Progenitor cell of endocrine pancreas (in vitro differentiated cells): Measurements from ENCODE around the gene GATA6. TPM values are rescaled to one million over a fixed set of nuclear protein-coding genes. Genes with fewer than 3 reads are reported as not detected.
A peak's percentile ranks its signal among the peaks of the same experiment; 100 is the strongest.
"Not testable (repeated sequence)": the region's sequence is repeated elsewhere in the genome, so short reads cannot be mapped to it uniquely, and the experiment has no call there.

Experiments
- DNase-seq: peaks from one replicate; pipeline ENCODE4 v3.0.0; 2021; ENCODE audit warnings: low spot score; ENCODE audit not compliant: unreplicated experiment
- H3K27ac Mint-ChIP-seq: 2 replicates; pipeline ENCODE4 v1.8.0; 2021; ENCODE audit warnings: mild to moderate bottlenecking, moderate library complexity, mixed read lengths
- H3K27me3 Mint-ChIP-seq: 2 replicates; pipeline ENCODE4 v1.8.0; 2021; ENCODE audit warnings: mixed read lengths
- H3K36me3 Mint-ChIP-seq: 2 replicates; pipeline ENCODE4 v1.8.0; 2022; ENCODE audit warnings: mixed read lengths; ENCODE audit not compliant: insufficient read depth
- H3K4me1 Mint-ChIP-seq: 2 replicates; pipeline ENCODE4 v1.8.0; 2021; ENCODE audit warnings: low read depth, mixed read lengths
- H3K4me3 Mint-ChIP-seq: 2 replicates; pipeline ENCODE4 v1.8.0; 2021; ENCODE audit warnings: low read depth, mild to moderate bottlenecking, moderate library complexity, mixed read lengths
- H3K9me3 Mint-ChIP-seq: 2 replicates; pipeline ENCODE4 v1.8.0; 2021; ENCODE audit warnings: low read depth, mixed read lengths
- total RNA-seq: library from RNA; stranded (reverse); gene quantifications from 2 replicates; pipeline ENCODE4 v1.2.1, GENCODE V29; 2021
- TF ChIP-seq, protein P1 (sequence below): fragments of 200-600 bp; sonication (generic); IDR thresholded peaks from one replicate; pipeline ENCODE4 v1.5.0; 2021; ENCODE audit warnings: antibody characterized with exemption, mild to moderate bottlenecking; ENCODE audit not compliant: unreplicated experiment

The GATA6 gene
- total RNA-seq, 1 donor from 2014 or later, result 112 TPM

- H3K27me3 Mint-ChIP-seq, result no peaks in the 10 kb centered on the region
- peak overlapping the region; percentile 19 for H3K4me3 Mint-ChIP-seq
- peaks cover 49% of the 10 kb centered on the region for H3K36me3 Mint-ChIP-seq
- H3K4me1 Mint-ChIP-seq, result peaks cover 59% of the 10 kb centered on the region
- no peak for DNase-seq
- no peaks in the 10 kb centered on the region for H3K9me3 Mint-ChIP-seq
- TF ChIP-seq, protein P1, sequence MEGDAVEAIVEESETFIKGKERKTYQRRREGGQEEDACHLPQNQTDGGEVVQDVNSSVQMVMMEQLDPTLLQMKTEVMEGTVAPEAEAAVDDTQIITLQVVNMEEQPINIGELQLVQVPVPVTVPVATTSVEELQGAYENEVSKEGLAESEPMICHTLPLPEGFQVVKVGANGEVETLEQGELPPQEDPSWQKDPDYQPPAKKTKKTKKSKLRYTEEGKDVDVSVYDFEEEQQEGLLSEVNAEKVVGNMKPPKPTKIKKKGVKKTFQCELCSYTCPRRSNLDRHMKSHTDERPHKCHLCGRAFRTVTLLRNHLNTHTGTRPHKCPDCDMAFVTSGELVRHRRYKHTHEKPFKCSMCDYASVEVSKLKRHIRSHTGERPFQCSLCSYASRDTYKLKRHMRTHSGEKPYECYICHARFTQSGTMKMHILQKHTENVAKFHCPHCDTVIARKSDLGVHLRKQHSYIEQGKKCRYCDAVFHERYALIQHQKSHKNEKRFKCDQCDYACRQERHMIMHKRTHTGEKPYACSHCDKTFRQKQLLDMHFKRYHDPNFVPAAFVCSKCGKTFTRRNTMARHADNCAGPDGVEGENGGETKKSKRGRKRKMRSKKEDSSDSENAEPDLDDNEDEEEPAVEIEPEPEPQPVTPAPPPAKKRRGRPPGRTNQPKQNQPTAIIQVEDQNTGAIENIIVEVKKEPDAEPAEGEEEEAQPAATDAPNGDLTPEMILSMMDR, result no peak
- no peak overlapping the region for H3K27ac Mint-ChIP-seq
These were observed 9.8 kb downstream of the GATA6 start for GRCh38 chr18:22179174-22179573.

- Mint-ChIP-seq H3K9me3 (no peaks in the 10 kb centered on the region), H3K4me1 (peaks cover 60% of the 10 kb centered on the region), H3K27me3 (no peaks in the 10 kb centered on the region), H3K36me3 (peaks cover 50% of the 10 kb centered on the region), H3K27ac (no peak overlapping the region), H3K4me3 (no peak overlapping the region)
- TF ChIP-seq, protein P1, result no peak
- no peak for DNase-seq
These were observed 10.2 kb downstream of the GATA6 start for GRCh38 chr18:22179631-22180030.

DNA sequence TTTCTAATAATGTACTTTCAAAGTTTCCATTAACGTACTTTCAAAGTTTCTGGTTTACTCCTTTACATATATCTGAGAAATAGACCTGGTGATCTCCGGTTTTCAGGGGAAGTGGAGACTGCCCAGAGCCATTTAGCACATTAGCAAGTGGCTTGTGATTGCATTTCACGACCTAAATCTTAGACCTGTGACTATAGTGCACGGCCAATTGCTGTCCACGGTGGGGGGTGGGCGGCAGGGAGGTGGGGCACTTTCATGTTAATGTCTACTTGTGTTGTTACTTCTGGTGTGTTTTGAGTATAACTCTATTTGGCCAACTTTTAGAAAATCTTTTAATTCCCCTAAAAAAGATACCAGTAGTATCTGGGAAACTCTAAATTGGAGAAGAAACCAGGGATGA lies 11.3 kb downstream of the GATA6 start:
- TF ChIP-seq, protein P1, result no peak
- H3K27ac Mint-ChIP-seq, result peak overlapping the region; percentile 3
- H3K4me3 Mint-ChIP-seq, result no peak overlapping the region
- peaks cover 52% of the 10 kb centered on the region for H3K4me1 Mint-ChIP-seq
- H3K27me3 Mint-ChIP-seq, result no peaks in the 10 kb centered on the region
- H3K9me3 Mint-ChIP-seq, result no peaks in the 10 kb centered on the region
- DNase-seq, result no peak
- peaks cover 45% of the 10 kb centered on the region for H3K36me3 Mint-ChIP-seq

- no peak overlapping the region for H3K4me3 Mint-ChIP-seq
- no peaks in the 10 kb centered on the region for H3K27me3 Mint-ChIP-seq
- no peaks in the 10 kb centered on the region for H3K9me3 Mint-ChIP-seq
- TF ChIP-seq, protein P1, result no peak
- H3K27ac Mint-ChIP-seq, result no peak overlapping the region
- no peak for DNase-seq
- peaks cover 49% of the 10 kb centered on the region for H3K4me1 Mint-ChIP-seq
- H3K36me3 Mint-ChIP-seq, result peaks cover 41% of the 10 kb centered on the region
These were observed 13.7 kb downstream of the GATA6 start for GRCh38 chr18:22182884-22183697.

GRCh38 chr18:22183698-22184170 lies 14.3 kb downstream of the GATA6 start:
- no peaks in the 10 kb centered on the region for H3K9me3 Mint-ChIP-seq
- H3K4me3 Mint-ChIP-seq, result no peak overlapping the region
- H3K4me1 Mint-ChIP-seq, result peaks cover 49% of the 10 kb centered on the region
- no peaks in the 10 kb centered on the region for H3K27me3 Mint-ChIP-seq
- no peak for DNase-seq
- peaks cover 45% of the 10 kb centered on the region for H3K36me3 Mint-ChIP-seq
- TF ChIP-seq, protein P1, result no peak
- H3K27ac Mint-ChIP-seq, result peak overlapping the region; percentile 79

DNA sequence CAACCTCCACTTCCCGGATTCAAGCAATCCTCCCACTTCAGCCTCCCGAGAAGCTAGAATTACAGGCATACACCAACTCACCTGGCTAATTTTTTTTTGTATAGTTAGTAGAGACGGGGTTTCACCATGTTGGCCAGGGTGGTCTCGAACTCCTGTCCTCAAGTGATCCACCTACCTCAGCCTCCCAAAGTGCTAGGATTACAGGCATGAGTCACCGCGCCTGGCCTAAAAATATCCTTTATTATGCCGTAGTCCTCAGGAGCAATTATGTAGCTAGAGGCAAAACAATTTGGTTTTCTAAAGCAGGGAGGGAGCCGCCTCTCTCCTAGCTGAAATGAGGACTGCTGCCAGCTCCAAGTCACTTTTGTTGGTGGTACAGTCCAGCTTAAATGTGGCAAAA lies 15.2 kb downstream of the GATA6 start:
- H3K4me3 Mint-ChIP-seq, H3K9me3 Mint-ChIP-seq, H3K27me3 Mint-ChIP-seq, DNase-seq: not testable (repeated sequence)
- peaks cover 48% of the 10 kb centered on the region for H3K4me1 Mint-ChIP-seq
- H3K27ac Mint-ChIP-seq, result peak overlapping the region; percentile 27
- H3K36me3 Mint-ChIP-seq, result peaks cover 48% of the 10 kb centered on the region
